ENCODE measurements around the gene ELOVL6. TPM values are rescaled to one million over a fixed set of nuclear protein-coding genes. Genes with fewer than 3 reads are reported as not detected.

Gene ELOVL6
- total and polyA plus RNA-seq, 9 of the 15 experiments (the other 6 are each of a cell fraction or from before 2014, with no cell fraction given) = 18.3 to 82.6 (median 46.0) TPM

- Histone ChIP-seq H3K4me3 (no peak overlapping the region), H2AFZ (ENCODE audit: low read depth, low read length) (no peak overlapping the region), H3K4me1 (replicated peaks in 1 of 2; ENCODE audit: control insufficient read depth in 2 of 2, insufficient read depth in 2 of 2, low read length in 2 of 2) (no peaks in the 10 kb centered on the region), H3K27me3 (ENCODE audit: control insufficient read depth in 2 of 2, insufficient read depth in 2 of 2, low read length in 2 of 2) (peaks cover 2 to 4% of the 10 kb centered on the region in 2 experiments; a peak in 1 of 5 replicates), H3K27ac (ENCODE audit: extremely low read depth, low read depth, low read length) (no peak overlapping the region), H3K79me2 (ENCODE audit: control insufficient read depth, insufficient read depth, low read length) (no peaks in the 10 kb centered on the region), H4K20me1 (replicated peaks; ENCODE audit: control insufficient read depth, insufficient read depth, low read length) (no peaks in the 10 kb centered on the region), H3K9ac (ENCODE audit: insufficient read depth in 1 of 2, low read depth in 2 of 2, low read length in 2 of 2) (no peak overlapping the region), H3K9me3 (replicated peaks; ENCODE audit: control insufficient read depth, insufficient read depth, low read depth, low read length) (no peaks in the 10 kb centered on the region), H3K4me2 (ENCODE audit: insufficient read depth, low read length) (no peak overlapping the region), H3K9me1 (ENCODE audit: control insufficient read depth, insufficient read depth, low read length) (no peaks in the 10 kb centered on the region), H3K36me3 (ENCODE audit: control insufficient read depth, insufficient read depth, low read length) (no peaks in the 10 kb centered on the region)
- no peak for FAIRE-seq
- POLR2A ChIA-PET = no interaction called here
- WGBS (ENCODE audit: insufficient coverage, low coverage, missing lambda C conversion rate) = 0% methylated on average over 4 of the region's 4 CpGs
- no peak for DNase-seq (ENCODE audit: extremely low read depth in 1 of 4, low spot score in 3 of 4)
- in situ Hi-C loops (cut with MboI) (no loop called here), intact Hi-C loops (cut with micrococcal nuclease) (no loop called here)
- no peak for ATAC-seq
- no peak for TF ChIP-seq NCOA4 (IDR thresholded peaks at IDR 0.05; ENCODE audit: partially characterized antibody)
- TF ChIP-seq FOXP1 (CRISPR knock-in tag; IDR thresholded peaks at IDR 0.05) = no peak
- TF ChIP-seq BRF2 (IDR thresholded peaks at IDR 0.05; ENCODE audit: borderline replicate concordance, insufficient read depth, insufficient read length) = no peak
- TF ChIP-seq SRSF1 (IDR thresholded peaks at IDR 0.05; ENCODE audit: low read depth, low read length) = no peak
- TF ChIP-seq NR4A1 (CRISPR knock-in tag; IDR thresholded peaks at IDR 0.05) = no peak
- TF ChIP-seq NR4A1 (tag; IDR thresholded peaks at IDR 0.05) = no peak
- TF ChIP-seq NFXL1 (CRISPR knock-in tag; IDR thresholded peaks at IDR 0.05) = no peak
- TF ChIP-seq SOX6 (IDR thresholded peaks at IDR 0.05) = no peak
- peak; percentile 34; the same call in 1 of the 2 replicates for TF ChIP-seq ZNF316 (IDR thresholded peaks at IDR 0.05)
- TF ChIP-seq BRF1 (IDR thresholded peaks at IDR 0.05; ENCODE audit: borderline replicate concordance, extremely low read depth, insufficient read length) = no peak
- TF ChIP-seq SREBF1 (IDR thresholded peaks at IDR 0.05; ENCODE audit: borderline replicate concordance, low read depth, low read length) = no peak
- no peak for TF ChIP-seq HLTF (IDR thresholded peaks at IDR 0.05)
- TF ChIP-seq ZNF695 (CRISPR knock-in tag; IDR thresholded peaks at IDR 0.05) = no peak
- no peak for TF ChIP-seq ZNF232 (CRISPR knock-in tag; IDR thresholded peaks at IDR 0.05)
- TF ChIP-seq C11orf30 (IDR thresholded peaks at IDR 0.05; ENCODE audit: low read depth) = 0 out of 2 replicates have a peak, but pooled peaks have one; percentile 8
- TF ChIP-seq MAFG (tag; conservative IDR thresholded peaks at IDR 0.05) = 0 out of 2 replicates have a peak, but pooled peaks have one; percentile 19
- TF ChIP-seq FUS (optimal IDR thresholded peaks at IDR 0.05; ENCODE audit: low read depth, low read length) = no peak
- no peak for TF ChIP-seq MTF1 (CRISPR knock-in tag; IDR thresholded peaks at IDR 0.05; ENCODE audit: borderline replicate concordance)
- no peak for TF ChIP-seq MCM7 (IDR thresholded peaks at IDR 0.05)
- no peak for TF ChIP-seq MLLT1 (IDR thresholded peaks at IDR 0.05)
- no peak for TF ChIP-seq ARID2 (IDR thresholded peaks at IDR 0.05)
- TF ChIP-seq MTA2 (IDR thresholded peaks at IDR 0.05; ENCODE audit: low read depth) = no peak
- no peak for TF ChIP-seq HOXB6 (CRISPR knock-in tag; IDR thresholded peaks at IDR 0.05; ENCODE audit: borderline replicate concordance)
- no peak for TF ChIP-seq ZNF263 (CRISPR knock-in tag; IDR thresholded peaks at IDR 0.05; ENCODE audit: borderline replicate concordance)
- no peak for TF ChIP-seq NFYB (IDR thresholded peaks at IDR 0.05; ENCODE audit: extremely low read depth, insufficient read length)
- CTCF ChIA-PET (ENCODE audit: low intra/inter-chr PET ratio) = no interaction called here
- BruUV-seq (replicated peaks) = no TSS peak
These were observed 176.0 kb downstream of the ELOVL6 start for GRCh38 chr4:110022457-110022856.
